OCI-LY3 (cell line): ENCODE results near the gene PRDM16.

Experiments
- H2AFZ ChIP-seq: fragments of 200-600, 300-600 bp; shearing (Covaris generic); 2 replicates; pipeline ENCODE4 v1.6.0; 2014; ENCODE audit warnings: antibody characterized with exemption, low read depth, low read length
- H3K27ac ChIP-seq: fragments of 200-600, 300-600 bp; sonication (generic); 2 replicates; pipeline ENCODE4 v1.5.1; 2014; ENCODE audit warnings: mild to moderate bottlenecking, low read length, moderate library complexity, mixed read lengths
- H3K27me3 ChIP-seq: fragments of 200-600, 300-600 bp; sonication (generic); 2 replicates; pipeline ENCODE4 v1.6.1; 2014; ENCODE audit warnings: low read depth, low read length, mixed read lengths
- H3K36me3 ChIP-seq: fragments of 200-600, 300-600 bp; sonication (generic); replicated peaks from 2 replicates; pipeline ENCODE3; 2014; ENCODE audit warnings: low read depth, low read length, mixed read lengths
- H3K4me1 ChIP-seq: fragments of 300-600, 200-600 bp; sonication (generic); 2 replicates; pipeline ENCODE4 v1.6.1; 2014; ENCODE audit warnings: low read length, mixed read lengths
- H3K4me2 ChIP-seq: fragments of 200-600, 300-600 bp; sonication (generic); 2 replicates; pipeline ENCODE4 v1.6.1; 2014; ENCODE audit warnings: low read length, mixed read lengths
- H3K4me3 ChIP-seq: fragments of 300-600, 200-600 bp; sonication (generic); 2 replicates; pipeline ENCODE4 v1.5.1; 2014; ENCODE audit warnings: antibody characterized with exemption, mild to moderate bottlenecking, low read length, moderate library complexity
- H3K79me2 ChIP-seq: fragments of 300-600, 200-600 bp; shearing (Covaris generic); 2 replicates; pipeline ENCODE4 v1.6.1; 2014; ENCODE audit warnings: mild to moderate bottlenecking, low read length, mixed read lengths
- H3K9ac ChIP-seq: fragments of 300-600, 200-600 bp; shearing (Covaris generic); 2 replicates; pipeline ENCODE4 v1.6.0; 2014; ENCODE audit warnings: mild to moderate bottlenecking, low read length, moderate library complexity
- H3K9me3 ChIP-seq: fragments of 200-600, 300-600 bp; shearing (Covaris generic); 2 replicates; pipeline ENCODE4 v1.6.1; 2014; ENCODE audit warnings: low read length, mixed read lengths; ENCODE audit not compliant: insufficient read depth
- H4K20me1 ChIP-seq: fragments of 200-600, 300-600 bp; sonication (generic); 2 replicates; pipeline ENCODE4 v1.6.1; 2016; ENCODE audit warnings: low read length, mixed read lengths; ENCODE audit not compliant: insufficient read depth
- CTCF ChIP-seq: fragments of 200-600, 300-600 bp; sonication (generic); IDR thresholded peaks from 2 replicates; pipeline ENCODE4 v1.5.1; 2014; ENCODE audit warnings: antibody characterized with exemption, low read length, low read depth
- EZH2phosphoT487 ChIP-seq: fragments of 200-600 bp; shearing (Covaris generic); IDR thresholded peaks from 2 replicates; pipeline ENCODE4 v1.6.1; 2018; ENCODE audit warnings: antibody characterized with exemption, mixed run types, low read depth

Gene PRDM16

GRCh38 chr1:3153197-3153596, 84.2 kb downstream of the PRDM16 start:
- TF ChIP-seq EZH2phosphoT487 (no peak), CTCF (no peak)

GRCh38 chr1:3153902-3154795, 85.1 kb downstream of the PRDM16 start:
- Histone ChIP-seq H3K4me3 (no peak overlapping the region), H3K4me1 (no peaks in the 10 kb centered on the region), H3K9me3 (no peaks in the 10 kb centered on the region), H3K36me3 (no peaks in the 10 kb centered on the region), H4K20me1 (no peaks in the 10 kb centered on the region), H3K27ac (no peak overlapping the region), H2AFZ (no peak overlapping the region), H3K4me2 (no peak overlapping the region), H3K79me2 (no peaks in the 10 kb centered on the region), H3K27me3 (no peaks in the 10 kb centered on the region), H3K9ac (no peak overlapping the region)
- no peak for TF ChIP-seq CTCF
- no peak for TF ChIP-seq EZH2phosphoT487

More at GRCh38 chr1:3153197-3153596, 84.2 kb downstream of the PRDM16 start:
- no peaks in the 10 kb centered on the region for H3K9me3 ChIP-seq
- H3K4me1 ChIP-seq = no peaks in the 10 kb centered on the region
- no peak overlapping the region for H3K9ac ChIP-seq
- no peak overlapping the region for H3K27ac ChIP-seq
- H3K4me3 ChIP-seq = no peak overlapping the region
- no peak overlapping the region for H3K4me2 ChIP-seq
- no peaks in the 10 kb centered on the region for H4K20me1 ChIP-seq
- no peaks in the 10 kb centered on the region for H3K27me3 ChIP-seq
- no peak overlapping the region for H2AFZ ChIP-seq
- no peaks in the 10 kb centered on the region for H3K79me2 ChIP-seq
- H3K36me3 ChIP-seq = no peaks in the 10 kb centered on the region

- Histone ChIP-seq H3K27ac (no peak overlapping the region), H3K4me3 (no peak overlapping the region), H3K27me3 (no peaks in the 10 kb centered on the region), H3K4me2 (no peak overlapping the region), H3K9me3 (no peaks in the 10 kb centered on the region), H3K79me2 (no peaks in the 10 kb centered on the region), H4K20me1 (no peaks in the 10 kb centered on the region), H3K4me1 (no peaks in the 10 kb centered on the region), H2AFZ (no peak overlapping the region), H3K9ac (no peak overlapping the region), H3K36me3 (no peaks in the 10 kb centered on the region)
- TF ChIP-seq EZH2phosphoT487 = no peak
- no peak for TF ChIP-seq CTCF
Observed at GRCh38 chr1:3155056-3155925, 86.3 kb downstream of the PRDM16 start.

- Histone ChIP-seq H2AFZ (no peak overlapping the region), H3K4me2 (no peak overlapping the region), H3K4me3 (no peak overlapping the region), H4K20me1 (no peaks in the 10 kb centered on the region), H3K4me1 (no peaks in the 10 kb centered on the region), H3K36me3 (no peaks in the 10 kb centered on the region), H3K27ac (no peak overlapping the region), H3K9me3 (no peaks in the 10 kb centered on the region), H3K79me2 (no peaks in the 10 kb centered on the region), H3K9ac (no peak overlapping the region), H3K27me3 (no peaks in the 10 kb centered on the region)
- TF ChIP-seq CTCF (no peak), EZH2phosphoT487 (no peak)
Observed at GRCh38 chr1:3155926-3156220, 86.9 kb downstream of the PRDM16 start.
